HG03575 (cell line): Measurements from ENCODE around the gene PLA2G4C.

Experiments used
- ATAC-seq: cut with Tn5 transposase; IDR thresholded peaks from one replicate; pipeline ENCODE4 v1.9.1; 2021; ENCODE audit not compliant: unreplicated experiment, insufficient number of reproducible peaks, low FRiP score; ENCODE audit errors: extremely low read depth

The PLA2G4C gene

GRCh38 chr19:48110350-48110966 lies at the start of gene PLA2G4C:
PLA2G4C (minus strand) TSS chr19:48110817; CDS start chr19:48106529, 4,288 bp downstream.
- no peak for ATAC-seq

- ATAC-seq = no peak
Observed at GRCh38 chr19:48158210-48158790, 47.7 kb upstream of the PLA2G4C start.

- no peak for ATAC-seq
Observed at GRCh38 chr19:48154003-48154402, 43.4 kb upstream of the PLA2G4C start.

- no peak for ATAC-seq
Observed at GRCh38 chr19:48152551-48152950, 41.9 kb upstream of the PLA2G4C start.

GRCh38 chr19:48149430-48149829 lies 38.8 kb upstream of the PLA2G4C start:
- no peak for ATAC-seq

GRCh38 chr19:48148576-48148975 lies 38.0 kb upstream of the PLA2G4C start:
- ATAC-seq = no peak

- no peak for ATAC-seq
Observed at GRCh38 chr19:48147597-48148175, 37.1 kb upstream of the PLA2G4C start.

GRCh38 chr19:48139053-48139452 lies 28.4 kb upstream of the PLA2G4C start:
- ATAC-seq = no peak

GRCh38 chr19:48137411-48137810 lies 26.8 kb upstream of the PLA2G4C start:
- no peak for ATAC-seq

GRCh38 chr19:48136547-48136946 lies 25.9 kb upstream of the PLA2G4C start:
- ATAC-seq = no peak

- no peak for ATAC-seq
Observed at GRCh38 chr19:48135411-48135810, 24.8 kb upstream of the PLA2G4C start.

GRCh38 chr19:48133094-48133493 lies 22.5 kb upstream of the PLA2G4C start:
- no peak for ATAC-seq

- no peak for ATAC-seq
Observed at GRCh38 chr19:48127561-48127960, 16.9 kb upstream of the PLA2G4C start.

GRCh38 chr19:48123907-48124651 lies 13.5 kb upstream of the PLA2G4C start:
- no peak for ATAC-seq

GRCh38 chr19:48122421-48122820 lies 11.8 kb upstream of the PLA2G4C start:
- ATAC-seq = no peak

- no peak for ATAC-seq
Observed at GRCh38 chr19:48121909-48122371, 11.3 kb upstream of the PLA2G4C start.

GRCh38 chr19:48121066-48121465 lies 10.4 kb upstream of the PLA2G4C start:
- ATAC-seq = no peak

GRCh38 chr19:48120505-48120904 lies 9.9 kb upstream of the PLA2G4C start:
- ATAC-seq = no peak

GRCh38 chr19:48118131-48118517 lies 7.5 kb upstream of the PLA2G4C start:
- no peak for ATAC-seq
